Nephron (organoid): ENCODE measurements around the gene APBA1.

ENCODE experiments used
- H3K27ac Mint-ChIP-seq, 3 experiments: 2 replicates each; pipeline ENCODE4 v1.8.0; 2020; ENCODE audit warnings: mixed read lengths in 3 of 3, mild to moderate bottlenecking in 2 of 3, moderate library complexity in 1 of 3
- H3K27me3 Mint-ChIP-seq: 2 replicates; pipeline ENCODE4 v1.8.0; 2021; ENCODE audit warnings: low read depth, mild to moderate bottlenecking, moderate library complexity, mixed read lengths
- H3K36me3 Mint-ChIP-seq: 2 replicates; pipeline ENCODE4 v1.8.0; 2020; ENCODE audit warnings: low read depth, mixed read lengths
- H3K4me1 Mint-ChIP-seq: 2 replicates; pipeline ENCODE4 v1.8.0; 2020; ENCODE audit warnings: mixed read lengths
- H3K4me3 Mint-ChIP-seq, 3 experiments: 2 replicates each; pipeline ENCODE4 v1.8.0; 2020; ENCODE audit warnings: mild to moderate bottlenecking in 3 of 3, mixed read lengths in 3 of 3, moderate library complexity in 2 of 3
- H3K9me3 Mint-ChIP-seq: 2 replicates; pipeline ENCODE4 v1.8.0; 2020; ENCODE audit warnings: mixed read lengths
- TF ChIP-seq, protein P1 (sequence below), 3 experiments: fragments of 200-600 bp; sonication (generic); IDR thresholded peaks; one replicate each; pipeline ENCODE4 v1.5.0; 2021; ENCODE audit warnings: antibody characterized with exemption in 3 of 3; ENCODE audit not compliant: unreplicated experiment in 3 of 3

Gene APBA1

DNA sequence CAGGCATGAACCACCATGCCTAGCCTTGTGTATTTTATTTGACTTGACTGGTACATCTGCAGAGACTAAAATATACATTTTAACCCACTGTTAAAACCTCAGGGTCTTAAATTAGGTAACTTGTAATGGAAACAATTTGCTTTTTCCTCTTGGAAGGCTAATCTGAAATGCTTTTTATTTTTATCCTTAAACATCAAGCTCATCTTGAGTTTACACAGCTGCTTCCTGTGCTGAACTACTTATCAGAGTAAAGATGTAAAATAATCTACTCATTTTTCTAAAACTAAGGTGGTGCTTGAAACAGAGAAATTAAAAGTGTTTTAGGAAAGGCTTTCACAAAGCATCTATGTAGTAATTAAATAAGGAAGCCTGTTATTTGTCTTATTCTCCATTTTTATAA lies 203.0 kb downstream of the APBA1 start:
- Mint-ChIP-seq H3K36me3 (no peaks in the 10 kb centered on the region), H3K27me3 (peaks cover 4% of the 10 kb centered on the region), H3K27ac (peak overlapping the region in 2 of 3 experiments; percentile 55 to 65), H3K4me3 (no peak overlapping the region), H3K9me3 (no peaks in the 10 kb centered on the region), H3K4me1 (peaks cover 32% of the 10 kb centered on the region)
- TF ChIP-seq, protein P1, sequence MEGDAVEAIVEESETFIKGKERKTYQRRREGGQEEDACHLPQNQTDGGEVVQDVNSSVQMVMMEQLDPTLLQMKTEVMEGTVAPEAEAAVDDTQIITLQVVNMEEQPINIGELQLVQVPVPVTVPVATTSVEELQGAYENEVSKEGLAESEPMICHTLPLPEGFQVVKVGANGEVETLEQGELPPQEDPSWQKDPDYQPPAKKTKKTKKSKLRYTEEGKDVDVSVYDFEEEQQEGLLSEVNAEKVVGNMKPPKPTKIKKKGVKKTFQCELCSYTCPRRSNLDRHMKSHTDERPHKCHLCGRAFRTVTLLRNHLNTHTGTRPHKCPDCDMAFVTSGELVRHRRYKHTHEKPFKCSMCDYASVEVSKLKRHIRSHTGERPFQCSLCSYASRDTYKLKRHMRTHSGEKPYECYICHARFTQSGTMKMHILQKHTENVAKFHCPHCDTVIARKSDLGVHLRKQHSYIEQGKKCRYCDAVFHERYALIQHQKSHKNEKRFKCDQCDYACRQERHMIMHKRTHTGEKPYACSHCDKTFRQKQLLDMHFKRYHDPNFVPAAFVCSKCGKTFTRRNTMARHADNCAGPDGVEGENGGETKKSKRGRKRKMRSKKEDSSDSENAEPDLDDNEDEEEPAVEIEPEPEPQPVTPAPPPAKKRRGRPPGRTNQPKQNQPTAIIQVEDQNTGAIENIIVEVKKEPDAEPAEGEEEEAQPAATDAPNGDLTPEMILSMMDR (IDR thresholded peaks at IDR 0.05; ENCODE audit: unreplicated experiment in 3 of 3): no peak

DNA sequence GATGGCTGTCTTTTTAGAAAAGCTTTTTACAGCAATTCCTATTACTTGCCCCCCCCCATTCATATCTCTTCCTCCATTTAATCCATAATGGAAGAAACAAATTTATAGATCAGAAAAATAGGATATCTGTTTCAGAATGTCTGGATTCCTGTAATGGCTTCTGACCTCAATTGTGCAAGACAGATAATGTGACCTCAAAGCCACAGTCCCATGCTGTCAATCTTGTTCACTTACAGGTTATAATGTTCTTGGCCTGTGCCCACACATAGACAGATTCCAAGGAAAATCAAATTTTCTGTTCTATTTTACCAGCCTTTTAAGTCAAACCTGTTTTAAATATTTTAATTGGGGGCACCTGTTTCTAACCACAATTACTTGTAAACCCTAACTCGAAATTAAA lies 203.8 kb downstream of the APBA1 start:
- H3K9me3 Mint-ChIP-seq: no peaks in the 10 kb centered on the region

DNA sequence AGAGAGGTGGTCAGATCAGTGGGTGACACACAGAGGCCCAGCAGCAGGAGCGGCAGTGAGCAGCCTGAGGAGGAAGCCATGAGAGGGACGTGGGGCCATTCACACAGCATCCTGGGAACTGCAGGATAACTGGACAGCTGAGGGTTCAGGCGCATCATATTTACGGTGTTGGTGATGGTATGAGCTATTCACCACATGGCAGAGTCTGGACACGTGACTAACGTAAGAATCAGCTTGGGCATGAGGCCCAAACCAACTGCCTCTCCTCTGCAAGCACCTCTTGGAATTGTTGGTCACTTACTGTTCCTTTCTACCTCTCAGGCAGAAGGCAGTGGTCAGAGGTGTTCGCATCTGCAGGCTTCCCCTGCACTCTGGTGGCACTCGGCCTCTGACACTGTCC lies 206.0 kb downstream of the APBA1 start:
- no peak overlapping the region for H3K4me3 Mint-ChIP-seq
- peaks cover 19% of the 10 kb centered on the region for H3K4me1 Mint-ChIP-seq
- peaks cover 4% of the 10 kb centered on the region for H3K27me3 Mint-ChIP-seq
- H3K36me3 Mint-ChIP-seq: no peaks in the 10 kb centered on the region
- H3K9me3 Mint-ChIP-seq: no peaks in the 10 kb centered on the region
- H3K27ac Mint-ChIP-seq: no peak overlapping the region
- TF ChIP-seq, protein P1 (IDR thresholded peaks at IDR 0.05; ENCODE audit: unreplicated experiment in 3 of 3): no peak

More for the DNA sequence above, 203.8 kb downstream of the APBA1 start:
- Mint-ChIP-seq H3K4me1 (peaks cover 32% of the 10 kb centered on the region), H3K27ac (no peak overlapping the region), H3K36me3 (no peaks in the 10 kb centered on the region), H3K27me3 (peaks cover 4% of the 10 kb centered on the region), H3K4me3 (no peak overlapping the region)
- TF ChIP-seq, protein P1 (IDR thresholded peaks at IDR 0.05; ENCODE audit: unreplicated experiment in 3 of 3): no peak

DNA sequence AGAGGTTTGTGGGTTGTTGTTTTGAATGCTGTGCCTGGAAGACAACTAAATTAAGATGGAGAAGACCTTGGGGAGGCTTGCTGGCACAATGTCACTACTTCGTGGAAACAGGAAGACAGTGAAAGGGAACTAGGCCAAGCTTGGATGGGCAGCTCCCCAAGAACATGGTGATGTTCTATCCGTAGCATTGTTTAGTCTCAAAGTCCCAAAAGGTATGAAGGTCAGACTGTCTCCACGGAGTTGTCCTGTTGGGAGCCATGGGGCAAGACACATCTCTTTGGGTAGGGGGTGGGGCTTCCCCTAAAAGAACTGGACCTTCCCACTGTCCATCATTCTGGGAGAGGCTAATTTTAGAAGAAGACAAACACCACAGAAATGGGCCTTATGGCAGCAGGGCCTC lies 206.7 kb downstream of the APBA1 start:
- Mint-ChIP-seq H3K4me3 (no peak overlapping the region), H3K36me3 (no peaks in the 10 kb centered on the region), H3K27ac (peak overlapping the region in 1 of 3 experiments; percentile 19), H3K9me3 (no peaks in the 10 kb centered on the region), H3K4me1 (peaks cover 18% of the 10 kb centered on the region), H3K27me3 (peaks cover 4% of the 10 kb centered on the region)
- TF ChIP-seq, protein P1 (IDR thresholded peaks at IDR 0.05; ENCODE audit: unreplicated experiment in 3 of 3): no peak

DNA sequence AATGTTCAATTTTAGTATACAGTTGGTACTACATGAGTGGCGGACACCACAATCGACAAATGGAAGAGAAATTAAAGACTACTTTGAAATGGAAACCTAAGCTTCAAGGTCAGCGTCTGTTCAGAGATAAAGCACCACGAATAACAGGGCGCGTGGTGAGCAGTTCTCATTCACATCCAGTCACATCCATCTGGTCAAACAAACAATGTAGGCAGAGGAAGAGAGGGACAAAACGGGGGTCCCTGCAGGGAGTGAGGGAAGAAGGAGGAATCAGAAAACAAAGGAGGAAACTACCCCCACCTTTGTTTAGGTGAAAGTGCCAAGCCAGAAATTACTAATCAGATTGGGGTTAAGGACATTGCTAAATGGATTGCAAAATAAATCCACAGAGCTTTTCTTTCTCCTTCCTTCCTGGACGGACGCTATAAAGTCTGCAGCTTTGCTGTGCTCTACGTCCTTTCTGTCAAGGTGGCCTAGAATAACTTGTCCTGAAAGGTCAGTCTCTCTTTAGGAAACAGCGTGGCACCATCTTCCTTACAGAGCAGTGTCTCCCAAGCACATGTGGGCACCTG lies 208.6 kb downstream of the APBA1 start:
- H3K27me3 Mint-ChIP-seq: peaks cover 4% of the 10 kb centered on the region

DNA sequence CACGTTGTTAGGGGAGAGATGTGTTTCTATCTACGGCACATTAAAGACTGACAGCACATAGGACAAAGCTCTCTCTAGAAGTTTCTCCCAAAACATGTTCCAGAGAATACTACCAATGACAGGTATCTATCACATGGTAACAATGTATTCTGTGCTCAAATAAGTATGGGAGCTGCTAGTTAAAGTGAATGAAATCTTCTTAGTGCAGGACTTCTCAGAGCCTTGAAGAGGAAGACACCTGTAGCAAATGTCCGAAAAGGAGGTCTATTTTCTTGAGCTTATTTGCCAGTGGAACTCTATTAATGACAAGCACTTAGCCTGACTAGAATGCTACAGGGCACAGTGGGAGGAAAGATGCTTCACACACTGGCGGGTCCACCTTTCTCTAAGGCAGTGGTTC lies 209.8 kb downstream of the APBA1 start:
- Mint-ChIP-seq H3K4me1 (peaks cover 5% of the 10 kb centered on the region), H3K36me3 (peaks cover 7% of the 10 kb centered on the region), H3K27me3 (peaks cover 4% of the 10 kb centered on the region), H3K4me3 (no peak overlapping the region), H3K9me3 (no peaks in the 10 kb centered on the region), H3K27ac (no peak overlapping the region)
- TF ChIP-seq, protein P1 (IDR thresholded peaks at IDR 0.05; ENCODE audit: unreplicated experiment in 3 of 3): no peak

More for the DNA sequence above, 208.6 kb downstream of the APBA1 start:
- Mint-ChIP-seq H3K4me3 (no peak overlapping the region), H3K36me3 (peaks cover 3% of the 10 kb centered on the region), H3K27ac (no peak overlapping the region), H3K4me1 (peaks cover 5% of the 10 kb centered on the region), H3K9me3 (no peaks in the 10 kb centered on the region)
- TF ChIP-seq, protein P1 (IDR thresholded peaks at IDR 0.05; ENCODE audit: unreplicated experiment in 3 of 3): no peak
